PC-9 (cell line): Measurements from ENCODE around the gene ARID4B.

Experiments used
- CTCF ChIP-seq: fragments of 200-600 bp; sonication (generic); conservative IDR thresholded peaks from 2 replicates; pipeline ENCODE4 v1.6.1; 2017; ENCODE audit warnings: mixed run types, antibody characterized with exemption, mild to moderate bottlenecking, moderate library complexity
- EZH2 ChIP-seq: fragments of 200-600 bp; sonication (generic); IDR thresholded peaks from 2 replicates; pipeline ENCODE4 v1.8.0; 2017; ENCODE audit warnings: antibody characterized with exemption, low read depth

GRCh38 chr1:235124111-235124510 lies 203.9 kb downstream of the ARID4B start:
- TF ChIP-seq CTCF (no peak), EZH2 (no peak)
